ENCODE data around the gene PAPPA.

- TF ChIP-seq POLR2A (IDR thresholded peaks at IDR 0.05) = no peak
- TF ChIP-seq, protein P1, sequence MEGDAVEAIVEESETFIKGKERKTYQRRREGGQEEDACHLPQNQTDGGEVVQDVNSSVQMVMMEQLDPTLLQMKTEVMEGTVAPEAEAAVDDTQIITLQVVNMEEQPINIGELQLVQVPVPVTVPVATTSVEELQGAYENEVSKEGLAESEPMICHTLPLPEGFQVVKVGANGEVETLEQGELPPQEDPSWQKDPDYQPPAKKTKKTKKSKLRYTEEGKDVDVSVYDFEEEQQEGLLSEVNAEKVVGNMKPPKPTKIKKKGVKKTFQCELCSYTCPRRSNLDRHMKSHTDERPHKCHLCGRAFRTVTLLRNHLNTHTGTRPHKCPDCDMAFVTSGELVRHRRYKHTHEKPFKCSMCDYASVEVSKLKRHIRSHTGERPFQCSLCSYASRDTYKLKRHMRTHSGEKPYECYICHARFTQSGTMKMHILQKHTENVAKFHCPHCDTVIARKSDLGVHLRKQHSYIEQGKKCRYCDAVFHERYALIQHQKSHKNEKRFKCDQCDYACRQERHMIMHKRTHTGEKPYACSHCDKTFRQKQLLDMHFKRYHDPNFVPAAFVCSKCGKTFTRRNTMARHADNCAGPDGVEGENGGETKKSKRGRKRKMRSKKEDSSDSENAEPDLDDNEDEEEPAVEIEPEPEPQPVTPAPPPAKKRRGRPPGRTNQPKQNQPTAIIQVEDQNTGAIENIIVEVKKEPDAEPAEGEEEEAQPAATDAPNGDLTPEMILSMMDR (IDR thresholded peaks at IDR 0.05) = no peak
These were observed 56.0 kb downstream of the PAPPA start for GRCh38 chr9:116209414-116210116.
